ENCODE results near the gene TLR2. TPM values are rescaled to one million over a fixed set of nuclear protein-coding genes. Genes with fewer than 3 reads are reported as not detected.

The TLR2 gene
- total and polyA plus RNA-seq, 2 donors (not counting 3 experiments of a cell fraction or from before 2014, with no cell fraction given), result 0.29 to 1.4 TPM

DNA sequence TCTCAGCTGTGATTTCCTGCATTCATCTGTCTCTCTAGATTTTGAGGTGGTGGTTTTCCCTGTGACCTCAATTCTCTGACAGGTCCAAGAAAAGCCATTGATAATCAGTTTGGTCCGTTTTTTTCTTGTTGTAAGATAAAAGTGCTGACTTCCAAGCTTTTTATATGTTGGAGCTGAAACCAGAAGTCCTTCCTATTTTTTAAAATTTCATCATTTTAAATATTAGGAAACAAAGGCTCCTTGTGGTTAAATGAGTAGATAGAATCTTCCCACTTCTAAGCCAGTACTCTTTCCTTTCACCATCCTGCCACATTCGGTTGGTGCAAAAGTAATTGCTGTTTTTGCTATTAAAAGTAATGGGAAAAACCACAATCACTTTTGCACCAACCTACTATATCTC is 57.5 kb downstream of the TLR2 start:
- FAIRE-seq, result no peak

More for the DNA sequence above, 57.5 kb downstream of the TLR2 start:
- Histone ChIP-seq H3K9me1 (replicated peaks; ENCODE audit: control insufficient read depth, extremely low read depth, insufficient read depth, low read length) (no peaks in the 10 kb centered on the region), H3K27ac (ENCODE audit: insufficient read depth, low read depth, low read length) (no peak overlapping the region), H3K79me2 (ENCODE audit: control insufficient read depth, insufficient read depth, low read length) (no peaks in the 10 kb centered on the region), H3K9me3 (replicated peaks; ENCODE audit: control insufficient read depth, insufficient read depth, low read length) (no peaks in the 10 kb centered on the region), H4K20me1 (replicated peaks; ENCODE audit: control insufficient read depth, extremely low read depth, insufficient read depth, low read length) (no peaks in the 10 kb centered on the region), H3K4me2 (ENCODE audit: insufficient read depth, low read length) (no peak overlapping the region), H3K4me3 (replicated peaks in 1 of 3; ENCODE audit: insufficient read depth in 1 of 3, low read depth in 1 of 3, low read length in 3 of 3) (no peak overlapping the region), H3K36me3 (ENCODE audit: control insufficient read depth in 2 of 2, extremely low read depth in 1 of 2, insufficient read depth in 2 of 2, low read length in 2 of 2) (no peaks in the 10 kb centered on the region), H3K9ac (replicated peaks; ENCODE audit: extremely low read depth, insufficient read depth, low read length) (no peak overlapping the region), H3K27me3 (ENCODE audit: control insufficient read depth in 2 of 2, insufficient read depth in 2 of 2, low read length in 2 of 2) (no peaks in the 10 kb centered on the region), H2AFZ (ENCODE audit: low read depth, low read length) (no peak overlapping the region), H3K4me1 (ENCODE audit: control insufficient read depth, extremely low read depth, insufficient read depth, low read length) (no peaks in the 10 kb centered on the region)
- no TSS peak for BruUV-seq (replicated peaks)
- TF ChIP-seq FOS (IDR thresholded peaks at IDR 0.05; ENCODE audit: borderline replicate concordance, insufficient read depth, low read length) (no peak), GATA2 (IDR thresholded peaks at IDR 0.05; ENCODE audit: insufficient read depth, insufficient read length, low read depth, low read length) (no peak), POLR2AphosphoS5 (IDR thresholded peaks at IDR 0.05; ENCODE audit: insufficient read depth, low read depth, low read length) (no peak), EZH2 (IDR thresholded peaks at IDR 0.05; ENCODE audit: borderline replicate concordance, low read depth, low read length, severe bottlenecking) (no peak), MYC (IDR thresholded peaks at IDR 0.05; ENCODE audit: low read depth, low read length) (no peak), POLR2A (IDR thresholded peaks at IDR 0.05; ENCODE audit: low read depth, low read length) (no peak)
- TF ChIP-seq, protein P1, sequence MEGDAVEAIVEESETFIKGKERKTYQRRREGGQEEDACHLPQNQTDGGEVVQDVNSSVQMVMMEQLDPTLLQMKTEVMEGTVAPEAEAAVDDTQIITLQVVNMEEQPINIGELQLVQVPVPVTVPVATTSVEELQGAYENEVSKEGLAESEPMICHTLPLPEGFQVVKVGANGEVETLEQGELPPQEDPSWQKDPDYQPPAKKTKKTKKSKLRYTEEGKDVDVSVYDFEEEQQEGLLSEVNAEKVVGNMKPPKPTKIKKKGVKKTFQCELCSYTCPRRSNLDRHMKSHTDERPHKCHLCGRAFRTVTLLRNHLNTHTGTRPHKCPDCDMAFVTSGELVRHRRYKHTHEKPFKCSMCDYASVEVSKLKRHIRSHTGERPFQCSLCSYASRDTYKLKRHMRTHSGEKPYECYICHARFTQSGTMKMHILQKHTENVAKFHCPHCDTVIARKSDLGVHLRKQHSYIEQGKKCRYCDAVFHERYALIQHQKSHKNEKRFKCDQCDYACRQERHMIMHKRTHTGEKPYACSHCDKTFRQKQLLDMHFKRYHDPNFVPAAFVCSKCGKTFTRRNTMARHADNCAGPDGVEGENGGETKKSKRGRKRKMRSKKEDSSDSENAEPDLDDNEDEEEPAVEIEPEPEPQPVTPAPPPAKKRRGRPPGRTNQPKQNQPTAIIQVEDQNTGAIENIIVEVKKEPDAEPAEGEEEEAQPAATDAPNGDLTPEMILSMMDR (IDR thresholded peaks at IDR 0.05; ENCODE audit: extremely low read depth in 1 of 2, insufficient read depth in 1 of 2, low read depth in 1 of 2, low read length in 2 of 2), result no peak
- TF ChIP-seq, protein P2, sequence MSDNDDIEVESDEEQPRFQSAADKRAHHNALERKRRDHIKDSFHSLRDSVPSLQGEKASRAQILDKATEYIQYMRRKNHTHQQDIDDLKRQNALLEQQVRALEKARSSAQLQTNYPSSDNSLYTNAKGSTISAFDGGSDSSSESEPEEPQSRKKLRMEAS (IDR thresholded peaks at IDR 0.05; ENCODE audit: insufficient read depth, insufficient read length), result no peak
- dilution Hi-C loops (cut with MboI; ENCODE audit: extremely low pct_ligation_motif_present, low sequenced_read_pairs), result no loop called here
- DNase-seq (ENCODE audit: low read depth, low spot score), result no peak
- CTCF ChIA-PET, result interaction anchor here (1.0 to 2.4 kb wide), 4 partner anchors 9 to 107 kb away, joined by 4 to 13 read pairs (median 6); no protein-coding TSS in a partner anchor
- intact Hi-C loops (cut with micrococcal nuclease), result no loop called here
- POLR2A ChIA-PET, result no interaction called here
